HEK293 (cell line): ENCODE results near the gene OR2V1.

ENCODE experiments used
- HIC1 ChIP-seq: fragments of 450-650 bp; formaldehyde crosslinking; IDR thresholded peaks from 2 replicates; pipeline ENCODE4 v1.5.1; 2016; ENCODE audit warnings: missing biosample characterization, missing genetic modification characterization
- TSHZ1 ChIP-seq: fragments of 450-650 bp; formaldehyde crosslinking; IDR thresholded peaks from 2 replicates; pipeline ENCODE4 v1.5.1; 2016; ENCODE audit warnings: missing biosample characterization, missing genetic modification characterization, borderline replicate concordance
- ZBTB10 ChIP-seq: fragments of 450-650 bp; formaldehyde crosslinking; IDR thresholded peaks from 2 replicates; pipeline ENCODE4 v1.5.1; 2016; ENCODE audit warnings: missing biosample characterization, missing genetic modification characterization
- ZFP3 ChIP-seq: fragments of 450-650 bp; formaldehyde crosslinking; IDR thresholded peaks from 2 replicates; pipeline ENCODE4 v1.5.1; 2016; ENCODE audit warnings: low read depth, missing biosample characterization, missing genetic modification characterization
- ZIC2 ChIP-seq: fragments of 450-650 bp; formaldehyde crosslinking; IDR thresholded peaks from 2 replicates; pipeline ENCODE4 v1.5.1; 2016; ENCODE audit warnings: missing biosample characterization, missing genetic modification characterization
- ZNF148 ChIP-seq: fragments of 450-650 bp; formaldehyde crosslinking; IDR thresholded peaks from 2 replicates; pipeline ENCODE4 v1.5.0; 2017; ENCODE audit warnings: missing biosample characterization, missing genetic modification characterization, borderline replicate concordance
- ZNF214 ChIP-seq: fragments of 450-650 bp; formaldehyde crosslinking; IDR thresholded peaks from 2 replicates; pipeline ENCODE4 v1.5.1; 2017; ENCODE audit warnings: missing biosample characterization, mild to moderate bottlenecking, missing genetic modification characterization, borderline replicate concordance
- ZNF239 ChIP-seq: fragments of 450-650 bp; formaldehyde crosslinking; IDR thresholded peaks from 2 replicates; pipeline ENCODE4 v1.5.1; 2016; ENCODE audit warnings: missing biosample characterization, missing genetic modification characterization
- ZNF24 ChIP-seq: fragments of 450-650 bp; formaldehyde crosslinking; IDR thresholded peaks from 2 replicates; pipeline ENCODE4 v1.5.1; 2016; ENCODE audit warnings: missing biosample characterization, missing genetic modification characterization
- ZNF311 ChIP-seq: fragments of 450-650 bp; formaldehyde crosslinking; IDR thresholded peaks from 2 replicates; pipeline ENCODE4 v1.5.1; 2017; ENCODE audit warnings: missing biosample characterization, missing genetic modification characterization, borderline replicate concordance
- ZNF354C ChIP-seq: fragments of 450-650 bp; formaldehyde crosslinking; IDR thresholded peaks from 2 replicates; pipeline ENCODE4 v1.5.1; 2016; ENCODE audit warnings: missing biosample characterization, missing genetic modification characterization, low read depth, borderline replicate concordance
- ZNF37A ChIP-seq: fragments of 450-650 bp; IDR thresholded peaks from 2 replicates; pipeline ENCODE4 v1.5.1; 2018; ENCODE audit warnings: missing biosample characterization, missing genetic modification characterization
- ZNF394 ChIP-seq: fragments of 450-650 bp; formaldehyde crosslinking; IDR thresholded peaks from 2 replicates; pipeline ENCODE4 v1.5.1; 2016; ENCODE audit warnings: missing biosample characterization, missing genetic modification characterization, mild to moderate bottlenecking, moderate library complexity, borderline replicate concordance
- ZNF404 ChIP-seq: fragments of 450-650 bp; formaldehyde crosslinking; IDR thresholded peaks from 2 replicates; pipeline ENCODE4 v1.5.1; 2017; ENCODE audit warnings: missing biosample characterization, missing genetic modification characterization
- ZNF473 ChIP-seq: fragments of 450-650 bp; formaldehyde crosslinking; IDR thresholded peaks from 2 replicates; pipeline ENCODE4 v1.5.1; 2017; ENCODE audit warnings: missing biosample characterization, missing genetic modification characterization
- ZNF518A ChIP-seq: fragments of 450-650 bp; formaldehyde crosslinking; conservative IDR thresholded peaks from 2 replicates; pipeline ENCODE4 v1.5.1; 2016; ENCODE audit warnings: low read depth, missing biosample characterization, missing genetic modification characterization
- ZNF529 ChIP-seq: fragments of 450-650 bp; formaldehyde crosslinking; IDR thresholded peaks from 2 replicates; pipeline ENCODE4 v1.5.1; 2017; ENCODE audit warnings: missing genetic modification characterization, missing biosample characterization; ENCODE audit not compliant: insufficient replicate concordance
- ZNF704 ChIP-seq: fragments of 450-650 bp; formaldehyde crosslinking; IDR thresholded peaks from 2 replicates; pipeline ENCODE4 v1.5.1; 2016; ENCODE audit warnings: missing biosample characterization, missing genetic modification characterization
- ZSCAN16 ChIP-seq: fragments of 450-650 bp; formaldehyde crosslinking; IDR thresholded peaks from 2 replicates; pipeline ENCODE4 v1.5.1; 2016; ENCODE audit warnings: missing biosample characterization, missing genetic modification characterization

The OR2V1 gene

GRCh38 chr5:181173420-181174342 is 42.7 kb upstream of the OR2V1 start (continued):
- TF ChIP-seq ZNF148 (tag by site-specific recombination) (no peak), ZNF529 (no peak), ZBTB10 (peak; percentile 96), ZFP3 (no peak), ZNF473 (no peak), ZNF518A (0 out of 2 replicates have a peak, but pooled peaks have one; percentile 11), ZNF394 (peak; percentile 84), HIC1 (peak; percentile 97), ZIC2 (tag by site-specific recombination) (peak; percentile 3; the same call in 1 of the 2 replicates), ZNF239 (tag by site-specific recombination) (peak; percentile 64; the same call in 1 of the 2 replicates), ZNF214 (tag by site-specific recombination) (peak; percentile 74; the same call in 1 of the 2 replicates), TSHZ1 (tag by site-specific recombination) (no peak; the same call in 1 of the 2 replicates), ZNF311 (tag by site-specific recombination) (no peak), ZNF404 (no peak), ZNF24 (tag by site-specific recombination) (peak; percentile 93; the same call in 1 of the 2 replicates), ZSCAN16 (tag by site-specific recombination) (0 out of 2 replicates have a peak, but pooled peaks have one; percentile 17), ZNF37A (tag by site-specific recombination) (peak; percentile 34; the same call in 1 of the 2 replicates), ZNF704 (tag by site-specific recombination) (no peak), ZNF354C (no peak)
